Endothelial cell of umbilical vein (primary cell): ENCODE results near the gene NACAD. TPM values are rescaled to one million over a fixed set of nuclear protein-coding genes. Genes with fewer than 3 reads are reported as not detected.

ENCODE experiments used
- BruUV-seq: library from RNA; stranded (reverse); fragments of 400-500 nt; replicated peaks from 2 replicates; lab custom pipeline; 2021; lab: Mats Ljungman, UMichigan
- CTCF ChIA-PET: fragments of 300-600, 350-600 bp; sonication (Branson Sonifier 250); formaldehyde crosslinking; loops from one replicate; lab custom pipeline; 2021; ENCODE audit warnings: antibody characterized with exemption, inconsistent platforms; lab: Charles Lee
- POLR2A ChIA-PET: fragments of 300-600, 350-600 bp; sonication (Branson Sonifier 250); formaldehyde crosslinking; loops from one replicate; lab custom pipeline; 2021; ENCODE audit warnings: antibody characterized with exemption, inconsistent platforms; lab: Charles Lee
- DNase-seq: peaks from one replicate; pipeline ENCODE4 v3.0.0-alpha.2; 2011; ENCODE audit warnings: low read depth, low spot score
- FAIRE-seq: peaks from 2 replicates; lab custom pipeline; 2011; peaks lifted over from hg19 to GRCh38; lab: Jason Lieb, UNC
- H2AFZ ChIP-seq: 2 replicates; pipeline ENCODE4 v1.6.0; 2012; ENCODE audit warnings: low read depth, low read length, control low read depth, inconsistent platforms
- H3K27ac ChIP-seq: 2 replicates; pipeline ENCODE4 v1.5.1; 2011; ENCODE audit warnings: low read depth, mild to moderate bottlenecking, control low read depth, low read length, moderate library complexity; ENCODE audit not compliant: insufficient read depth
- H3K27me3 ChIP-seq, 2 experiments: 2 replicates each; pipeline versions ENCODE4 v1.6.0 to v1.6.1; 2011; ENCODE audit warnings: low read length in 2 of 2, mixed read lengths in 1 of 2; ENCODE audit not compliant: control insufficient read depth in 2 of 2, insufficient read depth in 2 of 2
- H3K36me3 ChIP-seq, 2 experiments: 2 replicates in 1 of 2; 3 replicates in 1 of 2; pipeline ENCODE4 v1.5.1; 2011; ENCODE audit warnings: low read length in 2 of 2, mild to moderate bottlenecking in 1 of 2, moderate library complexity in 1 of 2; ENCODE audit not compliant: control insufficient read depth in 2 of 2, insufficient read depth in 2 of 2; ENCODE audit errors: extremely low read depth in 1 of 2
- H3K4me1 ChIP-seq: 3 replicates; pipeline ENCODE4 v1.5.1; 2011; ENCODE audit warnings: mild to moderate bottlenecking, low read length; ENCODE audit not compliant: control insufficient read depth, insufficient read depth; ENCODE audit errors: extremely low read depth
- H3K4me2 ChIP-seq: 2 replicates; pipeline ENCODE4 v1.6.1; 2011; ENCODE audit warnings: low read length, control low read depth, mixed read lengths; ENCODE audit not compliant: insufficient read depth
- H3K4me3 ChIP-seq, 3 experiments: fragments of 200-600 bp in 1 of 3; sonication (generic), shearing (Covaris generic) in 1 of 3; replicated peaks in 1 of 3; 2 replicates each; pipeline ENCODE4 v1.5.1; 2011 to 2016; ENCODE audit warnings: control low read depth in 3 of 3, low read length in 3 of 3, mild to moderate bottlenecking in 2 of 3, inconsistent platforms in 1 of 3, low read depth in 1 of 3, moderate library complexity in 1 of 3; ENCODE audit not compliant: insufficient read depth in 1 of 3
- H3K79me2 ChIP-seq: 2 replicates; pipeline ENCODE4 v1.6.0; 2012; ENCODE audit warnings: low read length, inconsistent platforms; ENCODE audit not compliant: control insufficient read depth, insufficient read depth
- H3K9ac ChIP-seq: replicated peaks from 2 replicates; pipeline ENCODE3; 2011; ENCODE audit warnings: low read length, control low read depth; ENCODE audit not compliant: insufficient read depth; ENCODE audit errors: extremely low read depth
- H3K9me1 ChIP-seq: replicated peaks from 3 replicates; pipeline ENCODE4 v1.6.0; 2011; ENCODE audit warnings: mild to moderate bottlenecking, low read length; ENCODE audit not compliant: control insufficient read depth, insufficient read depth; ENCODE audit errors: extremely low read depth
- H3K9me3 ChIP-seq: replicated peaks from 2 replicates; pipeline ENCODE4 v1.5.1; 2012; ENCODE audit warnings: low read length, inconsistent platforms; ENCODE audit not compliant: control insufficient read depth, insufficient read depth
- H4K20me1 ChIP-seq: replicated peaks from 2 replicates; pipeline ENCODE3; 2011; ENCODE audit warnings: mild to moderate bottlenecking, low read length; ENCODE audit not compliant: control insufficient read depth, insufficient read depth; ENCODE audit errors: extremely low read depth
- EZH2 ChIP-seq: IDR thresholded peaks from 2 replicates; pipeline ENCODE4 v1.6.1; 2012; ENCODE audit warnings: borderline replicate concordance, low read depth, mild to moderate bottlenecking, moderate library complexity, low read length, inconsistent platforms; ENCODE audit not compliant: severe bottlenecking
- FOS ChIP-seq: IDR thresholded peaks from 2 replicates; pipeline ENCODE4 v1.6.1; 2011; ENCODE audit warnings: mild to moderate bottlenecking, low read length, moderate library complexity, borderline replicate concordance; ENCODE audit not compliant: insufficient read depth
- GATA2 ChIP-seq: IDR thresholded peaks from 2 replicates; pipeline ENCODE4 v1.7.0; 2011; ENCODE audit warnings: low read depth, mild to moderate bottlenecking, moderate library complexity, mixed read lengths, low read length; ENCODE audit not compliant: insufficient read length, insufficient read depth
- JUN ChIP-seq: IDR thresholded peaks from 2 replicates; pipeline ENCODE4 v1.6.1; 2011; ENCODE audit warnings: borderline replicate concordance, low read depth; ENCODE audit not compliant: insufficient read length, insufficient read depth
- MYC ChIP-seq: IDR thresholded peaks from one replicate; pipeline ENCODE4 v1.6.1; 2011; ENCODE audit warnings: mild to moderate bottlenecking, low read depth, low read length
- POLR2A ChIP-seq: IDR thresholded peaks from 2 replicates; pipeline ENCODE4 v1.6.1; 2012; ENCODE audit warnings: low read depth, mild to moderate bottlenecking, control low read depth, low read length
- POLR2AphosphoS5 ChIP-seq: IDR thresholded peaks from 2 replicates; pipeline ENCODE4 v1.6.1; 2012; ENCODE audit warnings: low read depth, mild to moderate bottlenecking, control low read depth, low read length, moderate library complexity; ENCODE audit not compliant: insufficient read depth
- dilution Hi-C: fragments of 300-500 bp; cut with MboI; formaldehyde crosslinking; loops from one replicate; pipeline ENCODE4 v1.15.0; 2019; ENCODE audit warnings: low sequenced_read_pairs; ENCODE audit not compliant: extremely low pct_ligation_motif_present
- intact Hi-C: fragments of 100-400 bp; cut with micrococcal nuclease; formaldehyde crosslinking; loops from one replicate; pipeline ENCODE4 v1.10.0; 2022
- polyA plus RNA-seq, 4 experiments: library from polyadenylated mRNA; depleted of rRNA in 3 of 4; stranded (reverse) in 3 of 4; unstranded in 1 of 4; fragments of >200 nt; gene quantifications; 2 replicates each; pipeline versions ENCODE4 v1.2.1 to v1.2.3, GENCODE V29; 2011 to 2012; ENCODE audit warnings: missing spikeins in 1 of 4
- total RNA-seq: library from RNA; stranded (reverse); gene quantifications from 2 replicates; pipeline ENCODE4 v1.2.3, GENCODE V29; 2021
- TF ChIP-seq, protein P1 (sequence below): IDR thresholded peaks from 2 replicates; pipeline ENCODE4 v1.6.1; 2011; ENCODE audit not compliant: insufficient read depth, insufficient read length
- TF ChIP-seq, protein P2 (sequence below), 2 donors: IDR thresholded peaks; 1 replicate in 1 of 2; 2 replicates in 1 of 2; pipeline ENCODE4 v1.5.1; 2011; ENCODE audit warnings: low read length in 2 of 2, mild to moderate bottlenecking in 2 of 2, moderate library complexity in 2 of 2, control low read depth in 1 of 2, inconsistent platforms in 1 of 2, low read depth in 1 of 2; ENCODE audit not compliant: insufficient read depth in 1 of 2; ENCODE audit errors: extremely low read depth in 1 of 2

Gene NACAD
- total and polyA plus RNA-seq, 2 donors (not counting 3 experiments of a cell fraction or from before 2014, with no cell fraction given), result 1.4 to 6.6 TPM

DNA sequence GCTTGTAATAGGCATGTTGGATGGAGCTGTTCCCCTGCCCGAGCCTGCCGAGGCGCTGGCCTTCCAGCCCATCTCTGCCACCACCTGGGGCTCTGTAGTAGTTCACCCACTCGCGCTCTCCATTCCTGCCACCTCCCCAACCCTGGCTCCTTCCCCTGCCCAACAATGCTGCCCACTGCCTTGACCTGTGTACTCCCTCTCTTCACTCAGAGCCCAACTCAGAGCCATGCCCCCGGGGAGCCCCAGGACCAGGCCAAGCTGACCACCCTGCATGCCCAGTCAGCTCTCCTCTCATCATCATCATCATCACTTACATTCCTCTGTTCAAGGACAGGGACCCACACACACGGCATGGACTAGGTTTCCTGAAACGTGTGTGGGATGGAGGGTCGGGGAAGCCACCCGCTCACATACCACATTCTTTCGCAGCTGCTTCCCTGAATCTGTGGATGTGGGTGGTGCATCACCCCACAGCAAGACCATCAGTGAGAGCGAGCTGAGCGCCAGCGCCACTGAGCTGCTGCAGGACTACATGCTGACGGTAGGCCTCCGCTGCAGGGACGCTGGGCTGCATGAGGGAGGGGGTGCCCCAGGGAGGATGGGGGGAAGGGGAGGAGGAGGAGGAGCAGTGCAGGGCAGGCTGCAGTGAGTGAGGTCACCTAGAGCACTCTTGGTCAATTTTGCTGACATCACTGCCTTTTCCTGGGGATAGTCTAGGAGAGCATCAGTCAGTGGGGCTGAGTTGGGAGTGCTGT lies 15.6 kb downstream of the NACAD start:
- DNase-seq (no peak), FAIRE-seq (no peak)
- H3K27me3 ChIP-seq, result no peaks in the 10 kb centered on the region
- no peak overlapping the region for H3K27ac ChIP-seq
- ChIA-PET CTCF (interaction anchor here (1.8 kb wide), 1 partner anchor 100 kb away, joined by 11 read pairs; no protein-coding TSS in a partner anchor), POLR2A (no interaction called here)
- H4K20me1 ChIP-seq, result no peaks in the 10 kb centered on the region
- H3K4me2 ChIP-seq, result no peak overlapping the region
- intact Hi-C loops (no loop called here), dilution Hi-C loops (no loop called here)
- no peaks in the 10 kb centered on the region for H3K4me1 ChIP-seq
- H3K4me3 ChIP-seq, result no peak overlapping the region
- H3K36me3 ChIP-seq, result peaks cover 4 to 49% of the 10 kb centered on the region in 2 experiments
- no peak overlapping the region for H2AFZ ChIP-seq
- no peak overlapping the region for H3K9ac ChIP-seq
- H3K79me2 ChIP-seq, result no peaks in the 10 kb centered on the region
- TF ChIP-seq JUN (no peak), POLR2A (no peak), EZH2 (no peak), MYC (no peak), FOS (no peak), POLR2AphosphoS5 (no peak), GATA2 (no peak)
- TF ChIP-seq, protein P1, sequence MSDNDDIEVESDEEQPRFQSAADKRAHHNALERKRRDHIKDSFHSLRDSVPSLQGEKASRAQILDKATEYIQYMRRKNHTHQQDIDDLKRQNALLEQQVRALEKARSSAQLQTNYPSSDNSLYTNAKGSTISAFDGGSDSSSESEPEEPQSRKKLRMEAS, result no peak
- TF ChIP-seq, protein P2, sequence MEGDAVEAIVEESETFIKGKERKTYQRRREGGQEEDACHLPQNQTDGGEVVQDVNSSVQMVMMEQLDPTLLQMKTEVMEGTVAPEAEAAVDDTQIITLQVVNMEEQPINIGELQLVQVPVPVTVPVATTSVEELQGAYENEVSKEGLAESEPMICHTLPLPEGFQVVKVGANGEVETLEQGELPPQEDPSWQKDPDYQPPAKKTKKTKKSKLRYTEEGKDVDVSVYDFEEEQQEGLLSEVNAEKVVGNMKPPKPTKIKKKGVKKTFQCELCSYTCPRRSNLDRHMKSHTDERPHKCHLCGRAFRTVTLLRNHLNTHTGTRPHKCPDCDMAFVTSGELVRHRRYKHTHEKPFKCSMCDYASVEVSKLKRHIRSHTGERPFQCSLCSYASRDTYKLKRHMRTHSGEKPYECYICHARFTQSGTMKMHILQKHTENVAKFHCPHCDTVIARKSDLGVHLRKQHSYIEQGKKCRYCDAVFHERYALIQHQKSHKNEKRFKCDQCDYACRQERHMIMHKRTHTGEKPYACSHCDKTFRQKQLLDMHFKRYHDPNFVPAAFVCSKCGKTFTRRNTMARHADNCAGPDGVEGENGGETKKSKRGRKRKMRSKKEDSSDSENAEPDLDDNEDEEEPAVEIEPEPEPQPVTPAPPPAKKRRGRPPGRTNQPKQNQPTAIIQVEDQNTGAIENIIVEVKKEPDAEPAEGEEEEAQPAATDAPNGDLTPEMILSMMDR (IDR thresholded peaks at IDR 0.05; ENCODE audit: extremely low read depth in 1 of 2, insufficient read depth in 1 of 2, low read depth in 1 of 2, low read length in 2 of 2), result no peak
- H3K9me3 ChIP-seq, result no peaks in the 10 kb centered on the region
- BruUV-seq, result no TSS peak
- no peaks in the 10 kb centered on the region for H3K9me1 ChIP-seq
